ENCODE results near the gene ASF1B.

ASF1B gene

GRCh38 chr19:14138576-14139265, 2.3 kb upstream of the ASF1B start:
- H3K36me3 ChIP-seq (ENCODE audit: control insufficient read depth, insufficient read depth, low read length) = no peaks in the 10 kb centered on the region
- H3K9me3 ChIP-seq (ENCODE audit: control insufficient read depth, low read length) = no peaks in the 10 kb centered on the region
- no peaks in the 10 kb centered on the region for H3K27me3 ChIP-seq (replicated peaks; ENCODE audit: control insufficient read depth, insufficient read depth, low read length, poor library complexity, severe bottlenecking)
- no peak overlapping the region for H3K4me3 ChIP-seq (ENCODE audit: insufficient read depth, low read depth, low read length, poor library complexity, severe bottlenecking)
- no peak for DNase-seq
- H3K4me1 ChIP-seq (ENCODE audit: control insufficient read depth, insufficient read depth, low read length, poor library complexity, severe bottlenecking) = peaks cover 16% of the 10 kb centered on the region
- no peak overlapping the region for H3K27ac ChIP-seq (ENCODE audit: insufficient read depth, low read length, poor library complexity, severe bottlenecking)

DNA sequence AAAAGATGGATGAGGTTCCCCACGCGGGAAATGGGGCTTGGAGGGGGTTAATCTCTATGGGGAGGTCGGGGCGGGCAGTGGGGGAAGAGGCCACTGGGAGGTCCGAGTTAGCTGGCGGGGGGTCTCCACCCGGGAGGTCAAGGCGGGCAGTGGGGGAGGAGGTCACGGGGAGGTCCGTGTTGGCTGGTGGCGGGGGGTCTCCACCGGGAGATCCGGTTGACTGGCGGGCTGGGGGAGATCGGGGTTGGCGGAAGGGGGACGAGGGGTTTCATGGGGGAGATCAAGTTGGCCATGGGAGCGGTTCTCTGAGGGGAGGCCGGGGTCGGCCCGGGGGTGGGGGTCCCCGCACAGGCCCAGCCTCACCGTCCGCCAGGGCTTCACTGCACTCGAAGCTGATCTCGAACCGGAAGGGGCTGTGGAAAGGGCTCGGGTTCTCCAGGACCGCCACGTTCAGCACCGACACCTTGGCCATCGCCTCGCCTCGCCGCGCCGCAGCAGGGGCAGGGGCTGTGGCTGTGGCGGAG, 342 bp downstream of the ASF1B start:
- no peaks in the 10 kb centered on the region for H3K27me3 ChIP-seq (replicated peaks; ENCODE audit: control insufficient read depth, insufficient read depth, low read length, poor library complexity, severe bottlenecking)
- H3K36me3 ChIP-seq (ENCODE audit: control insufficient read depth, insufficient read depth, low read length) = no peaks in the 10 kb centered on the region
- H3K4me3 ChIP-seq (ENCODE audit: insufficient read depth, low read depth, low read length, poor library complexity, severe bottlenecking) = peak overlapping the region; percentile 83
- H3K9me3 ChIP-seq (ENCODE audit: control insufficient read depth, low read length) = no peaks in the 10 kb centered on the region
- DNase-seq = no peak
- H3K4me1 ChIP-seq (ENCODE audit: control insufficient read depth, insufficient read depth, low read length, poor library complexity, severe bottlenecking) = peaks cover 16% of the 10 kb centered on the region
- H3K27ac ChIP-seq (ENCODE audit: insufficient read depth, low read length, poor library complexity, severe bottlenecking) = peak overlapping the region; percentile 61

- Histone ChIP-seq H3K27me3 (replicated peaks; ENCODE audit: control insufficient read depth, insufficient read depth, low read length, poor library complexity, severe bottlenecking) (no peaks in the 10 kb centered on the region), H3K27ac (ENCODE audit: insufficient read depth, low read length, poor library complexity, severe bottlenecking) (no peak overlapping the region), H3K4me1 (ENCODE audit: control insufficient read depth, insufficient read depth, low read length, poor library complexity, severe bottlenecking) (peaks cover 16% of the 10 kb centered on the region), H3K4me3 (ENCODE audit: insufficient read depth, low read depth, low read length, poor library complexity, severe bottlenecking) (no peak overlapping the region), H3K36me3 (ENCODE audit: control insufficient read depth, insufficient read depth, low read length) (no peaks in the 10 kb centered on the region), H3K9me3 (ENCODE audit: control insufficient read depth, low read length) (no peaks in the 10 kb centered on the region)
- DNase-seq = no peak
Observed at GRCh38 chr19:14135355-14135754, 1.0 kb downstream of the ASF1B start.

- H3K36me3 ChIP-seq (ENCODE audit: control insufficient read depth, insufficient read depth, low read length) = no peaks in the 10 kb centered on the region
- no peak overlapping the region for H3K27ac ChIP-seq (ENCODE audit: insufficient read depth, low read length, poor library complexity, severe bottlenecking)
- no peak for DNase-seq
- H3K4me1 ChIP-seq (ENCODE audit: control insufficient read depth, insufficient read depth, low read length, poor library complexity, severe bottlenecking) = no peaks in the 10 kb centered on the region
- H3K4me3 ChIP-seq (ENCODE audit: insufficient read depth, low read depth, low read length, poor library complexity, severe bottlenecking) = no peak overlapping the region
- H3K9me3 ChIP-seq (ENCODE audit: control insufficient read depth, low read length) = no peaks in the 10 kb centered on the region
- H3K27me3 ChIP-seq (replicated peaks; ENCODE audit: control insufficient read depth, insufficient read depth, low read length, poor library complexity, severe bottlenecking) = no peaks in the 10 kb centered on the region
Observed at GRCh38 chr19:14127929-14128509, 8.4 kb downstream of the ASF1B start.

GRCh38 chr19:14127176-14127575, 9.2 kb downstream of the ASF1B start:
- Histone ChIP-seq H3K27me3 (replicated peaks; ENCODE audit: control insufficient read depth, insufficient read depth, low read length, poor library complexity, severe bottlenecking) (no peaks in the 10 kb centered on the region), H3K27ac (ENCODE audit: insufficient read depth, low read length, poor library complexity, severe bottlenecking) (no peak overlapping the region), H3K9me3 (ENCODE audit: control insufficient read depth, low read length) (no peaks in the 10 kb centered on the region), H3K4me1 (ENCODE audit: control insufficient read depth, insufficient read depth, low read length, poor library complexity, severe bottlenecking) (no peaks in the 10 kb centered on the region), H3K36me3 (ENCODE audit: control insufficient read depth, insufficient read depth, low read length) (no peaks in the 10 kb centered on the region), H3K4me3 (ENCODE audit: insufficient read depth, low read depth, low read length, poor library complexity, severe bottlenecking) (no peak overlapping the region)
- DNase-seq = no peak

DNA sequence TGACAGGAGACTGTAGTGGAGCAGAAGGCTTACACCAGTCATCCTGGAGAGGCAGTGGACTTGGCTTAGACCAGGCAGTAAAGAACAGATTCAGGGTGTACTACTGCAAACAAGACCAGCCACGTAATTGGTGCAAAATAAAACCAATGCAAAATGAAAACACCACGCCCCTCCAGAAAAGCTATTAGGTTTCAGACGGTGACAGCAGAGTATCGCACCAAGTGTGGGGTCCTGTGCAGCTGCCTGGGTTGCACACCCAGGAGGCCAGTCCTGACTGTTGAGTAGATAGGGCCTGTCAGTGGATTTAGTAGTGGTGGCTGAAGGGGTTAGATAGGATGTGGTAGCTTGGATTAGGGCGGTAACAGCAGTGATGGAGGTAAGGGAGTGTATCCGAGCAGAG, 13.5 kb downstream of the ASF1B start:
- no peaks in the 10 kb centered on the region for H3K9me3 ChIP-seq (ENCODE audit: control insufficient read depth, low read length)
- no peak for DNase-seq
- H3K4me1 ChIP-seq (ENCODE audit: control insufficient read depth, insufficient read depth, low read length, poor library complexity, severe bottlenecking) = peaks cover 8% of the 10 kb centered on the region
- no peak overlapping the region for H3K4me3 ChIP-seq (ENCODE audit: insufficient read depth, low read depth, low read length, poor library complexity, severe bottlenecking)
- H3K27me3 ChIP-seq (replicated peaks; ENCODE audit: control insufficient read depth, insufficient read depth, low read length, poor library complexity, severe bottlenecking) = no peaks in the 10 kb centered on the region
- no peaks in the 10 kb centered on the region for H3K36me3 ChIP-seq (ENCODE audit: control insufficient read depth, insufficient read depth, low read length)
- H3K27ac ChIP-seq (ENCODE audit: insufficient read depth, low read length, poor library complexity, severe bottlenecking) = no peak overlapping the region

- peaks cover 20% of the 10 kb centered on the region for H3K4me1 ChIP-seq (ENCODE audit: control insufficient read depth, insufficient read depth, low read length, poor library complexity, severe bottlenecking)
- DNase-seq = no peak
- no peaks in the 10 kb centered on the region for H3K9me3 ChIP-seq (ENCODE audit: control insufficient read depth, low read length)
- no peaks in the 10 kb centered on the region for H3K36me3 ChIP-seq (ENCODE audit: control insufficient read depth, insufficient read depth, low read length)
- no peak overlapping the region for H3K27ac ChIP-seq (ENCODE audit: insufficient read depth, low read length, poor library complexity, severe bottlenecking)
- no peaks in the 10 kb centered on the region for H3K27me3 ChIP-seq (replicated peaks; ENCODE audit: control insufficient read depth, insufficient read depth, low read length, poor library complexity, severe bottlenecking)
- H3K4me3 ChIP-seq (ENCODE audit: insufficient read depth, low read depth, low read length, poor library complexity, severe bottlenecking) = no peak overlapping the region
Observed at GRCh38 chr19:14120497-14120780, 15.9 kb downstream of the ASF1B start.

DNA sequence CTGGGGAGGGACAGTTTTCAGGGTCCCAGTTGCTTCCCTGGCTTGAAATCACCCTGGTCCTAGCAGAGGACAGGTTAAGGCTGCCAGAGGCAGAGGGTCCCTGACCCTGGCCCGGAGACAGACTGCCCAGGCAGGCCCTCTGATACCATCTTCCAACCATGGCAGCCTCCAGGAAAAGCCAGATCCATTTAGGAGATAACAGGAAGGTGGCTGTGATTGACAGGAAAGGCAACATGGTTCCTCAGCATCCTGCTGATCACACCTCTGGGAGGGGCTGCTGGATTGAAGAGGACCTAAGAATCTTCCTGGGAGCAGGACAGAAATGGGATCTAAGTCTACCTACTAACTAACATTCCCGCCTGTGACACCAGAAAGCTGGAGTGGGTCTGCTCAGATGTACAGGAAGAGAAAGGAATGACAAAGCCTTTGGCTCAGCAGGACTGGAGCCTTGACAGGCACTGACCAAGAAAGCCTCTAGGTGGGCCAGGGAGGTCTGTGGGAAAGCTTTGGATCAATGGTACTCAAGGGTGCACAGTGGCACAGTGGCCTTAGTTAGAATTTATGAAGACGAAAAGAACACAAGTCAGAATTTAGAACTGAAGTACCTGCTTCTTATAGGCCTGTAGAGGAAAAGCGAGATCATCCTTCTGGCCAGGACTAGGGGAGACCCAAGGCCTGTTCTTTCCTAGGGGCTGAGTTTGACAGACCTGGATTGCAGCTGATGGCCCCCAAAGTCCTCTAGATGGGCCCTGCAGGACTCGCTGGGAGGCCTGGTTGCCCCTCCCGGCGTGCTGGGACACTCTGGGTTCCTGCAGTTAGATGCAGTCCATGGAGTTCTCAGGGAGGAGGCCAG, 16.5 kb downstream of the ASF1B start:
- H3K4me3 ChIP-seq (ENCODE audit: insufficient read depth, low read depth, low read length, poor library complexity, severe bottlenecking) = no peak overlapping the region
- H3K36me3 ChIP-seq (ENCODE audit: control insufficient read depth, insufficient read depth, low read length) = no peaks in the 10 kb centered on the region
- H3K9me3 ChIP-seq (ENCODE audit: control insufficient read depth, low read length) = no peaks in the 10 kb centered on the region
- no peak for DNase-seq
- no peak overlapping the region for H3K27ac ChIP-seq (ENCODE audit: insufficient read depth, low read length, poor library complexity, severe bottlenecking)
- H3K27me3 ChIP-seq (replicated peaks; ENCODE audit: control insufficient read depth, insufficient read depth, low read length, poor library complexity, severe bottlenecking) = no peaks in the 10 kb centered on the region
- peaks cover 25% of the 10 kb centered on the region for H3K4me1 ChIP-seq (ENCODE audit: control insufficient read depth, insufficient read depth, low read length, poor library complexity, severe bottlenecking)

DNA sequence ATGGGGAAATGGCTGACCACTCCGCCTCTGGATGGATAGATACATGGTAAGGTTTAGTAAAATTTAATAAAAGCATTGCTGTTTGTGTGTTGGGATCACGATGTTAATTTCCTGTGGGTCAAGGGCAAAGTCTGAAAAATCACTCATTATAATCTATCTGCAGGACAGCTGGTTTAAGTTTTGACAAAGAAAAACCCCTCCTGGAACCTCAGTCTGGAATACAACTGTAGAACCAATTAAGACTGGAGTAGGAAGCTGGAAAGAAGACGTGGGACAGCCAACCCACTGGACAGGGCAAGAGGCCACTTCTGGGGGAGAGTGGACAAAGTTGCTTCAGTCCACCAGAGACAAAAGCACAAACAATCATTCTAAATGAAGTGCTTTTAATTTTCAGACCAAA, 17.2 kb downstream of the ASF1B start:
- H3K4me3 ChIP-seq (ENCODE audit: insufficient read depth, low read depth, low read length, poor library complexity, severe bottlenecking) = no peak overlapping the region
- DNase-seq = no peak

More for the DNA sequence above, 17.2 kb downstream of the ASF1B start:
- Histone ChIP-seq H3K9me3 (ENCODE audit: control insufficient read depth, low read length) (no peaks in the 10 kb centered on the region), H3K36me3 (ENCODE audit: control insufficient read depth, insufficient read depth, low read length) (no peaks in the 10 kb centered on the region), H3K27me3 (replicated peaks; ENCODE audit: control insufficient read depth, insufficient read depth, low read length, poor library complexity, severe bottlenecking) (no peaks in the 10 kb centered on the region), H3K27ac (ENCODE audit: insufficient read depth, low read length, poor library complexity, severe bottlenecking) (peak overlapping the region; percentile 20), H3K4me1 (ENCODE audit: control insufficient read depth, insufficient read depth, low read length, poor library complexity, severe bottlenecking) (peaks cover 27% of the 10 kb centered on the region)
